SK-N-MC (cell line): ENCODE results near the gene IL15.

Experiments
- EZH2 ChIP-seq: fragments of 200-600 bp; sonication (generic); IDR thresholded peaks from one replicate; pipeline ENCODE4 v1.6.1; 2017; ENCODE audit warnings: antibody characterized with exemption
- POLR2AphosphoS5 ChIP-seq: IDR thresholded peaks from 2 replicates; pipeline ENCODE4 v1.6.1; 2012; ENCODE audit warnings: mild to moderate bottlenecking, low read depth, low read length, borderline replicate concordance

DNA sequence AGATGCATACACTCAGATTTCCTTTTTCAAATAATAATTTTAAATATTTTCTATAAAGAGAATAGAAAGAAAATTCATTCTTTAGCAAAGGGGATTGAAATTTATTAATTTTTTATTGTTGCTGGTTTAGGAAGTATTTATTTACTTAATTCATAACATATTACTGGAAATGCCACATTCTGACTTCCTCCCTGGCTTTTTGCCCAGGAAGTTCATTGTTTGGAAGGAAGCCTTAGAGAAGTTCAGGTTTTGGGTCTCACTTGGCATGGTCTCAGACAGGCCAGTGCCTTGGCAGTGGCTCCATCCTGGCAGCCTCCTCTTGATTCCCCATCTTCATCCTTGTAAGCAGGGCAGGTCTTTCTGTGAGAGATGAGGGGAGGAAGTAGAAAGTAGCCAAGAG lies 50.5 kb downstream of the IL15 start:
- TF ChIP-seq EZH2 (no peak), POLR2AphosphoS5 (no peak)
